ENCODE measurements around the gene DOCK6.

DOCK6 gene

DNA sequence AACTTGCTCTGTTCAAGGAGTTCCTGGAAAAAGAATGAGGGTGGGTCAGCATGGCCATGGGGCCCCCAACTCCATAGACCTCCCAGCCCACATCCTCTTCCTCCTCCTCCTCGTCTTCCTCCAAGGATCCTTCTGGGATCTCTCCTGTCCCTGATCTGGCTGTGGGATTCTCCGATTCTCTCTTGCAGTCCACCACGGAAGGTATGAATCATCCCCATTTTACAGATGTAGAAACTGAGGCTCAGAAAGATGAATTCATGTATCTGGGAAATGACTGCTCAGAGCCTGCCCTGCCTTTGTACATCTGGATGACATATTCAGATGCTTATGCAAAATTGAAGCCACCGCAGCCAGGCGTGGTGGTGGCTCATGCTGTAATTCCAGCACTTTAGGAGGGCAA, 62.8 kb downstream of the DOCK6 start:
- TF ChIP-seq, protein P1, sequence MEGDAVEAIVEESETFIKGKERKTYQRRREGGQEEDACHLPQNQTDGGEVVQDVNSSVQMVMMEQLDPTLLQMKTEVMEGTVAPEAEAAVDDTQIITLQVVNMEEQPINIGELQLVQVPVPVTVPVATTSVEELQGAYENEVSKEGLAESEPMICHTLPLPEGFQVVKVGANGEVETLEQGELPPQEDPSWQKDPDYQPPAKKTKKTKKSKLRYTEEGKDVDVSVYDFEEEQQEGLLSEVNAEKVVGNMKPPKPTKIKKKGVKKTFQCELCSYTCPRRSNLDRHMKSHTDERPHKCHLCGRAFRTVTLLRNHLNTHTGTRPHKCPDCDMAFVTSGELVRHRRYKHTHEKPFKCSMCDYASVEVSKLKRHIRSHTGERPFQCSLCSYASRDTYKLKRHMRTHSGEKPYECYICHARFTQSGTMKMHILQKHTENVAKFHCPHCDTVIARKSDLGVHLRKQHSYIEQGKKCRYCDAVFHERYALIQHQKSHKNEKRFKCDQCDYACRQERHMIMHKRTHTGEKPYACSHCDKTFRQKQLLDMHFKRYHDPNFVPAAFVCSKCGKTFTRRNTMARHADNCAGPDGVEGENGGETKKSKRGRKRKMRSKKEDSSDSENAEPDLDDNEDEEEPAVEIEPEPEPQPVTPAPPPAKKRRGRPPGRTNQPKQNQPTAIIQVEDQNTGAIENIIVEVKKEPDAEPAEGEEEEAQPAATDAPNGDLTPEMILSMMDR (IDR thresholded peaks at IDR 0.05; ENCODE audit: low read length, missing control alignments): no peak
- no peak overlapping the region for H3K4me3 ChIP-seq (replicated peaks; ENCODE audit: low read depth, low read length)
- no peak for DNase-seq (ENCODE audit: low read depth)

DNA sequence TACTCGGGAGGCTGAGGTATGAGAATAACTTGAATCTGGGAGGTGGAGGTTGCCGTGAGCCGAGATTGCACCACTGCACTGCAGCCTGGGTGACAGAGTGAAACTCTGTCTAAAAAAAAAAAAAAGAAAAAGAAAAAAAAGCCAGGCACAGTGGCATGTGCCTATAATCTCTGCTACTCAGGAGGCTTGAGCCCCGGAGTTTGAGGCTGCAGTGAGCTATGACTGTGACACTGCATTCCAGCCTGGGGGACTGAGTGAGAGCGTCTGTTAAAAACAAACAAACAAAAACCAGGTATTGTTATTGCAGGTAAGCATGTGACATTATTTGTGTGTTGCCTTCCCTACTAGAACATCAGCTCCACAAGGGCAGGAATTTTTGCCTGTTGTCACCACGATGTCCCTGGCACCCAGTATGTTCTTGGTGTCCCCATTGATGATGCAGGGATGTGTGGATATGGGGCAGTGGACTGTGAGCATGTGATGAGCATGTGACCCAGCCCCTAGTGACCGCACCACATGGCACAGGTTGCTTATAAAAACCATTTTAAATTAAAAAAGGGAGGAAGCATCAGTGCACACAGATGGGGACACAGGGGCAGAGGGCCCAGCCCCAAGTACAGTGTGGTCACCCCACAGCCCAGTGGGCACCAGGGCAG, 63.4 kb downstream of the DOCK6 start:
- no peak for DNase-seq (ENCODE audit: low read depth)
- TF ChIP-seq, protein P1 (IDR thresholded peaks at IDR 0.05; ENCODE audit: low read length, missing control alignments): no peak

DNA sequence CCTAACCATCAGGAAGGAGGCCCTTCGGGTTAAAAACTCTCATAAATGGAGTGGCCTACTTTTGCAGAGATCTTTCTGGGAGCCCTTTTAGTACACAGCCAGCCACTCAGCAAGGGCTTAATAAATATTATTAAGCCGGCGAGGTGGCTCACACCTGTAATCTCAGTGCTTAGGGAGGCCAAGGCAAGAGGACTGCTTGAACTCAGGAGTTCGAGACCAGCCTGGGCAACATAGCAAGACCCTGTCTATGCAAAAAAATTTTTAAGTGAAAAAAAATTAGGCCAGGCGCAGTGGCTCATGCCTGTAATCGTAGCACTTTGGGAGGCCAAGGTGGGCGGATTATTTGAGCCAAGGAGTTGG, 64.2 kb downstream of the DOCK6 start:
- TF ChIP-seq, protein P1 (IDR thresholded peaks at IDR 0.05; ENCODE audit: low read length, missing control alignments): no peak
- H3K4me3 ChIP-seq (replicated peaks; ENCODE audit: low read depth, low read length): no peak overlapping the region
- no peak for DNase-seq (ENCODE audit: low read depth)

More for the DNA sequence above, 63.4 kb downstream of the DOCK6 start:
- H3K4me3 ChIP-seq (replicated peaks; ENCODE audit: low read depth, low read length): no peak overlapping the region

DNA sequence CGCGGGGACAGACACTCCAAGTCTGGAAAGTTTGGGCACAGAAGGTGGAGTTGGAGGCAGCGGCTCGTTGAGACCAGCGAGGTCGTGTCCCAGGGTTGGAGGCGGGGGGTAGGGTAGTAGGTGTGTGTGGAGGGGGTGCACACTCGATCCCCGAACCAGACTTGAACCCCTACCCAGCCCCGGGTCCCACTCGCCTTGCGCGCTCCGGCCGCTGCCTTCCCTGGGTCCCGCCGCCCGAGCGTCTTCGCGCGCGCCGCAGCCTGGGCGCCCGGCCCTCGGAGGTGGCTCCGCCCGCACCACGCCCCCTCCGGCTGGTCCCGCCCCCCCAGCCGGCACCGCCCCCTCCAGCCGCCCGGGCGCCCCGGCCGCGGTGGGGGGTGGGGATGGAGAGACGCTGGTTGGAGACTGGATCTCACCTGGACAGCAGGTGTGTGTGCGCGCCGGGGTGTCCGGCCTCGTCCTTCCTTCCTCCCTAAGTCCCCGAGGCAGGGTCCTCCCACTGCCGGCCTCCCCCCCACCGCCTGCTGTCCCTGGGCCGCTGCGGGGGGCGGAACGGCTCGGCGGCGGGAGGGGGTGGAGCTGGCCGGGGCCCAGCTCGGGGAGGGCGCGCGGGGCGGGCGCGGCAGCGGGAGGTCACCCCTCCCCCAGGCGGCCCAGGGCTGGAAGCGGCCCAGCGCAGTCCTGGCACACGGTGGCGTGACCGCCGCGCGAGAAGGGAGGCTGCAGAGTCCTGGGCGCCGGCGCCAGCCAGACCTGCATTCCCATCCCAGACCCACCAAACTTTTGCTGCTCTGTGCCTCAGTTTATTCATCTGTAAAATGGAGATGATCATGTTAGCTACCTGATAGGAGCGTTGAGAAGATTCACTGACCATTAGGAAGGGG, 64.8 kb downstream of the DOCK6 start, which contains the start of gene KANK2:
Gene KANK2, minus strand, starts transcription at position 255 of the 884 bp plus-strand sequence. CDS start 3,034 bp downstream, outside the sequence.
- TF ChIP-seq, protein P1 (IDR thresholded peaks at IDR 0.05; ENCODE audit: low read length, missing control alignments): no peak
- peak within 1 kb of the TSS; percentile 92 for H3K4me3 ChIP-seq (replicated peaks; ENCODE audit: low read depth, low read length)
- DNase-seq (ENCODE audit: low read depth): peak; percentile 75

- H3K4me3 ChIP-seq (replicated peaks; ENCODE audit: low read depth, low read length): peak overlapping the region; percentile 92
- DNase-seq (ENCODE audit: low read depth): peak; percentile 36
- TF ChIP-seq, protein P1 (IDR thresholded peaks at IDR 0.05; ENCODE audit: low read length, missing control alignments): no peak
Observed at GRCh38 chr19:11196406-11197287, 65.7 kb downstream of the DOCK6 start.

DNA sequence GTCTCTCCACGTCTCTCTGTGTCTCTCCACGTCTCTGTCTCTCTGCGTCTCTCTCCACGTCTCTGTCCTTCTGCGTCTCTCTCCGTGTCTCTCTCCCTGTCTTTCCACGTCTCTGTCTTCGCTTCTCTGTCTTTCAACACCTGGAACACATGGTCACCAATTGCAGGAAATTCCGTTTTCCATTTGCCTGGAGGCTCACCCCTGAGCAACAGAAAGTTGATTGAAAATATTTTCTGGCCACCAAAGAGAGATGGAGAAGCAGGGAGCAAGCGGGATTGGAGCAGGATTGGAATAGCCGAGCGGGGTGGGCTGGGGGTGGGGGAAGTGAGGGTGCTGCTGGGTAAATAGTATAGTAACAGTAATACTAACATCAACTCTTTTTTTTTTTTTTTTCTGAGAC, 66.6 kb downstream of the DOCK6 start:
- TF ChIP-seq, protein P1 (IDR thresholded peaks at IDR 0.05; ENCODE audit: low read length, missing control alignments): no peak
- H3K4me3 ChIP-seq (replicated peaks; ENCODE audit: low read depth, low read length): peak overlapping the region; percentile 57
- no peak for DNase-seq (ENCODE audit: low read depth)
